Fibroblast of skin of abdomen (primary cell): Measurements from ENCODE around the gene SPTBN4.
"Not testable (repeated sequence)": the region's sequence is repeated elsewhere in the genome, so short reads cannot be mapped to it uniquely, and the experiment has no call there.

ENCODE experiments used
- DNase-seq: peaks from one replicate; pipeline ENCODE4 v3.0.0-alpha.2; 2013

Gene SPTBN4

GRCh38 chr19:40621283-40621682 is 154.5 kb downstream of the SPTBN4 start:
- no peak for DNase-seq

GRCh38 chr19:40621966-40622772 is 155.4 kb downstream of the SPTBN4 start:
- DNase-seq: no peak

GRCh38 chr19:40622773-40623075 is 155.9 kb downstream of the SPTBN4 start:
- no peak for DNase-seq

GRCh38 chr19:40623403-40624251 is 156.8 kb downstream of the SPTBN4 start:
- peak; percentile 73 for DNase-seq

GRCh38 chr19:40624369-40625153 is 157.8 kb downstream of the SPTBN4 start:
- not testable (repeated sequence) for DNase-seq

- DNase-seq: no peak
Observed at GRCh38 chr19:40625406-40626120, 158.8 kb downstream of the SPTBN4 start.
